Measurements from ENCODE around the gene HEATR3. TPM values are rescaled to one million over a fixed set of nuclear protein-coding genes. Genes with fewer than 3 reads are reported as not detected.

HEATR3 gene
- total and polyA plus RNA-seq, 2 of the 8 experiments (the other 6 are each of a cell fraction or from before 2014, with no cell fraction given), result 13.0 to 29.2 TPM

- TF ChIP-seq SIN3A (conservative IDR thresholded peaks at IDR 0.05 in 1 of 2, IDR thresholded peaks at IDR 0.05 in 1 of 2; ENCODE audit: low read depth in 1 of 2, low read length in 2 of 2), result no peak
- no peak for TF ChIP-seq CTBP2 (IDR thresholded peaks at IDR 0.05; ENCODE audit: borderline replicate concordance, insufficient read depth, insufficient read length, low read length)
- no peak for TF ChIP-seq CBX5 (IDR thresholded peaks at IDR 0.05; ENCODE audit: low read depth, low read length)
These were observed 90.2 kb downstream of the HEATR3 start (continued) for GRCh38 chr16:50155925-50156324.

Small RNAs within 50 kb of the gene (small RNA-seq; reads per million reads assigned to genes)
- gene RF00017 (ENCODE audit: insufficient read depth) (not detected), gene RF00156 (ENCODE audit: insufficient read depth) (not detected), gene RNY4P3 (ENCODE audit: insufficient read depth) (0.69 reads per million), gene RPL10P14 (ENCODE audit: insufficient read depth) (not detected)

Other genes with a start within 250 kb of the HEATR3 start
- 52.3 and 55.0 TPM in 2 replicates for gene ZNF423, start 209.9 kb upstream of the HEATR3 start, total RNA-seq (2021; fragmentation: NEBNext Ultra II Directional; extraction: Animal tissue kit (Norgen Biotek cat#: 25700))
- 38.2 and 41.2 TPM in 2 replicates for gene ZNF423, start 209.9 kb upstream of the HEATR3 start, polyA plus RNA-seq (2011; rRNA removed)
- gene CNEP1R1, start 40.7 kb upstream of the HEATR3 start, total RNA-seq (2021; fragmentation: NEBNext Ultra II Directional; extraction: Animal tissue kit (Norgen Biotek cat#: 25700)), result 13.6 and 16.2 TPM in 2 replicates
- 8.4 and 10.6 TPM in 2 replicates for gene CNEP1R1, start 40.7 kb upstream of the HEATR3 start, polyA plus RNA-seq (2011; rRNA removed)
- gene TENT4B, start 87.3 kb downstream of the HEATR3 start, total RNA-seq (2021; fragmentation: NEBNext Ultra II Directional; extraction: Animal tissue kit (Norgen Biotek cat#: 25700)), result 14.3 and 15.7 TPM in 2 replicates
- 3.1 and 4.2 TPM in 2 replicates for gene TENT4B, start 87.3 kb downstream of the HEATR3 start, polyA plus RNA-seq (2011; rRNA removed)
- gene ADCY7, start 200.6 kb downstream of the HEATR3 start, total RNA-seq (2021; fragmentation: NEBNext Ultra II Directional; extraction: Animal tissue kit (Norgen Biotek cat#: 25700)), result 4.7 and 5.1 TPM in 2 replicates
- gene ADCY7, start 200.6 kb downstream of the HEATR3 start, polyA plus RNA-seq (2011; rRNA removed), result 2.4 and 5.5 TPM in 2 replicates